NCI-H1694 treated with DMSO at 0.1 percent for 48 hours (cell line): ENCODE results near the gene SLC6A6.
A peak's percentile ranks its signal among the peaks of the same experiment; 100 is the strongest.

Experiments
- DNase-seq: peaks from one replicate; lab custom pipeline; 2025; lab: John Stamatoyannopoulos, UW

The SLC6A6 gene

DNA sequence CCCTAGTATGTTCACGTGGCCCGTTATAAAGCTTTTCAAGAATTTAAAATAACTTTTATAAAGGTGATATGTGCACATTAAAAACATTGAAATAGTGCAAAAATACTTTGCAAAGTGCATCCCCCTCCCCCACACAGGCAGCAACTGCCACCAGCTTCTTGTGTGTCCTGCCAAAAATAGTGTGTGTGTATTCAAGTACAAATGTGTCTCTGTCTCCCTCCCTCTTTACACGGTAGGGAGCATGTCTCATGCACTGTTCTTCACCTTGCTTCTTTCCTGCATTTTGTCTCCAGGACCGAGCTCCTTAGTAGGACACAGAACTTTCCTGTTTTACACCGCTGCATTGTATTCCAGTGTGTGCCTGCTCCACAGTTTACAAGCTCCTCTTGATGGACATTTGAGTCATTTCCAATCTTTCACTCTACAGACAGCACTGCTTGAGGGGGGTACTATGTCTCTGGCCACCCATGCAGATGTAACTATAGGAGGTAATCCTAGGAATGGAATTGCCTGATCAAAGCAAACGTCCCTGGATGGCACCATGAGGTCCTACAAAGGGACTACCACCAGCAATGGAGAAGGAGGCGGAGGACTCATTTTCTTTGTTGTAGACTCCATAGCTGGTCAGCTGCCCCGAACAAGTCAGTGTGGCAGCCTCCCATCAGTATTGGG lies 52.4 kb downstream of the SLC6A6 start:
- no peak for DNase-seq

DNA sequence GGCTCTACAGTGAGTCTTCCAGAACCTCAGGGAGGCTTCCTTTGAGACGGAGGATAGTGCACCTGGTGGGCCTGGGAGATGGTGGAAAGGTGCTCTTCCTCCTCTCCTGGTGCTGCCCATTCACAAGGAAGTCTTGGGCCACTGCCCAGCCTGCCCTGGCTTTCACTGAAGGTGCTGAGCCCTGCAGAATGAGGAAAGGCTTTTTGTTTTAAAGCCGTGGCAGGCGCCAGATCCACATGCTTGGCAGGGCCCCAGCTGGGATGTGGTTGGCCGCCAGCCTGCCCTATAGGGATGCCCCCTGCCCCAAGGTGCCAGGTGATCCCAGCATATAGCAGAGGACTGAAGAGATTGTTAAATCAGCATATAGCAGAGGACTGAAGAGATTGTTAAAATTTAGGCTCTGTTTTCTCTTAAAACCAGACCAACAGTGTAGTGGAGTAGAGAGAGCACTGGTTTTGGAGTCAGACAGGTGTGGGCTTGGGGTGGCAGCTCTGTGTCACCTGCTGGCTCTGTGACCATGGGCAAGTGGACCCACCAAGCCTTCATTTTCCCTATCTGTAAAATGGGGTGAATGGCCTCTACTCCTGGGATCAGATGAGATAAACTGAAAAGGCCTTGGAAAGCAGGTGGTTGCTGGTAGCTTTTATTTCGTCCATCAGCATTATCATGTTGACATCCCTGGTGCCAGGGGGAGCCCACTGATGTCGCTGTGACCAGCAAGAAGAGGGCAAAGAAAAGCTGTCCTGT lies 53.3 kb downstream of the SLC6A6 start:
- no peak for DNase-seq

DNA sequence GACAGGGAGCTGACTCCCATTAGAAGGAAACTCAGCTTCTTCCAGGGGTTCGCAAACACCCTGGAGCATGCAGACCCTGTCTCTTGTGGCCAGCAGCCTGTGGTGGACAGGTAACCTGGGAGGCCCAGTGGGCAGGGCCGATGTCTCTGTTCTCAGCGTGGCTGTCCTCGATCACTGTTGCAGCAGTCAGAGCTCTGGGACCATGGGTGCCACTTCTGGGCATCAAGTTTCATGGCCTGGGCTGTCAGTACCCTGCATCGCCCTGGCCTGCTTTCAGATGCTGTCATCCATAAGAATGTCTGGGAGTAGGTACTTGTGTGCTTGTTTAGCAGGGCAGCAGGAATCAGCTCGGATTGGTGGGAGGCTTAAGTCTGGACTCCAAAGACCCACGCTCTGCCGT lies 54.4 kb downstream of the SLC6A6 start:
- no peak for DNase-seq

DNA sequence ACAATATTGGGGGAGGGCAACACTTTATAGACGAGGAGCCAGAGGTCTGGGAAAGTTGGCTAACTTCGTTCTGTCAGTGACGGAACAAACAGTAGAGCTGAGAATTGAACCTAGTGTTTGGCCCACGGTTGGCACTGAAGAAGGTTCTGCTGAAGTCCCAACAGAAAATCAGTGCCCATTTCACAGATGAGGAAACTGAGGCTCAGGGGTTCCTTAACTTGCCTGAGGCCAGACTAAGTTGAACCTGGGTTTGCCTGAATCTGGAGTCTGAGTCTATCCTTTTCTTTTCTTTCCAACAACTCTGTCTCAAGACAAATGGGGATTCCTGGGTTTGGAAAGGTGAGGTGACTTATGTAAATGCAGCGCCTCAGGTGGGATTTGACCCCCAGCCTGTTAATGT lies 55.1 kb downstream of the SLC6A6 start:
- no peak for DNase-seq

DNA sequence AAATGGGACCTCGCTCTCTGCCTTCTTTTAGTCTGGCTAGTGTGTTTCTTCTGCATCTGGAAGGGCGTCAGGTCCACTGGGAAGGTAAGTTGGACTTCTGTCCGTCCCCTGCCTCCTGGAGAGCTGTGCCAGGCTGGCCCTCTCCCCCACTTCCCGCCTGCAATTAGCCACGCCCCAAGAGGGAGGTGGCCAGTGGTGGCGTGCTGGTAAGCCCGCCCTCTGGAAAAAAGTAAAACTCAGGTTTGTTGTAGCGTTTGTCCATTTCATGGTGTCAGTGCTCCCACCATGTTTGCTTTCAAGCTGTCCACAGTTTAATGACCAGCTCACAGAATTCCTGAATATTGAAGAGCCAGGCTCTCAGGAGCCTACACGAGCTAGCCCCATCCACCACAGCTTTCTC lies 55.6 kb downstream of the SLC6A6 start:
- DNase-seq, result no peak

DNA sequence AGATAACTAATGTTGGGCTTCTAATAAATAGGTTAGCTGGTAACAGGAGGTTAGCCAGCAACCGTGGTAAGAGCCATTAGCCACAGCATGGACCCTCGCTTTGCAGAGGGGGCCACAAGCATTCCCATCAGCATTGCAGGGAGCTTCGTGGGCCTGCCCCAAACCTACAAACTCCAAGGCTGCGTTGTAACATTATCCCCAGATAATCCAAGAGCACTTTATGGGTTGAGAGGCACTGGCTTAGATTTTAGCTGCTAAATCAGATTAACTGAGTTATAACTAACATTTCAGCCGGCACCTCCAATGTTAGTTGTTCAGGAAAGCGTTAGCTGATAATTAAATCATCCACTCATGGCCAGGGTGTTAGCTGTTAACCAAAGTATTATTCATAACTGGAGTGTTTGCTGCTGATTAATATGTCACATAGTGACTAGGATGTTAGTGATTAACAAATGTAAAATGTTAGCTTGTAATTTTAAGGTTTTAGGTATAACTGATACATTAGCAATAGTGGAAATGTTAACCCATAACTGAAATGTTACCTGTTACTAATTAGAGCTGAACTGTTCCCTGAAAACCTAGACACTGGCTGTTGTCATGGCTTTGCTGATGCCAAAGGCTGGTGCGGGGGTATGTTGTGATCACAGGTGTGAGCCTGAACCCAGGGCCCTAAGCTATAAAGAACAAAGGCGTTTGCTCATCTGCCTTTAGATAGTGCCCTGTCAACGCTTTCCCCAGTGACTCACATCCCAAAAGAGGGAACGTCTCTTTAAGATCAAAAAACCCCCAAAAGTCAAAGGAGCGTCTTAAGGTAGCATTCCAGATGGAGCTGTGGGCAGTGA lies 56.2 kb downstream of the SLC6A6 start:
- DNase-seq, result no peak

DNA sequence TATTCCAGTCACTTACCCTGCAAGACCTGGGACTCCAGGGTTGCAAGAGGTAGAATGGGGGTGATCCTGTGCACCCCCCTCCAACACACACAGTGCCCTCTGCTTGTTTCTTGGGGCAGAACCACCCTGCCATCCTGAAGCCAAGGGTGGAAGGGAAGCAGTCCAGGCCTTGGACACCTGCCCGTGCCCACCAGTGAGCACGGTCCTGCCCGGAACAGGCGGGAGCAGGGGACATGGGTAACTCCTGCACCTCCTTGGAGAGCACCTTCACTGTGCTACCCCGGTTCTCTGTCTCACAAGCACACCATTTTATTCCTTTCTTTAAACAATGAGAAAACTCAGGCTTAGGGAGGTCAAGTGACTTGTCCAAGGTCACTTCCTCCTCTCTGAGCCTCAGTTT lies 57.0 kb downstream of the SLC6A6 start:
- no peak for DNase-seq

DNA sequence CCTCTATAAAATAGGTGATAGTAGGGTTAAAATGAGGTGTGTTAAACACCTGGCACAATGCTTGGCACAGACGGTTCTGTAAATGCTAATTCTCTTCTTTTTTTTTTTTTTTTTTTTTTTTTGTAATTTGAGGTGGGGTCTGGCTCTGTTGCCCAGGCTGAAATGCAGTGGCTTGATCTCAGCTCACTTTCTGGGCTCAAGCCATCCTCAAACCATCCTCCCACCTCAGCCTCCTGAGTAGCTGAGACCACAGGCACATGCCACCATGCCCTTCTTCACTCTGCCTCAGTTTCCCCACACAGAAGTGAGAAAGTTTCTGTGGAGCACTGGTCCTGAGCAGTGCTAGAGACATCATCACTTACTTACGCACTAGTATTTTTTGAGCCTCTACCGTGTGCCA lies 57.4 kb downstream of the SLC6A6 start:
- DNase-seq, result no peak

DNA sequence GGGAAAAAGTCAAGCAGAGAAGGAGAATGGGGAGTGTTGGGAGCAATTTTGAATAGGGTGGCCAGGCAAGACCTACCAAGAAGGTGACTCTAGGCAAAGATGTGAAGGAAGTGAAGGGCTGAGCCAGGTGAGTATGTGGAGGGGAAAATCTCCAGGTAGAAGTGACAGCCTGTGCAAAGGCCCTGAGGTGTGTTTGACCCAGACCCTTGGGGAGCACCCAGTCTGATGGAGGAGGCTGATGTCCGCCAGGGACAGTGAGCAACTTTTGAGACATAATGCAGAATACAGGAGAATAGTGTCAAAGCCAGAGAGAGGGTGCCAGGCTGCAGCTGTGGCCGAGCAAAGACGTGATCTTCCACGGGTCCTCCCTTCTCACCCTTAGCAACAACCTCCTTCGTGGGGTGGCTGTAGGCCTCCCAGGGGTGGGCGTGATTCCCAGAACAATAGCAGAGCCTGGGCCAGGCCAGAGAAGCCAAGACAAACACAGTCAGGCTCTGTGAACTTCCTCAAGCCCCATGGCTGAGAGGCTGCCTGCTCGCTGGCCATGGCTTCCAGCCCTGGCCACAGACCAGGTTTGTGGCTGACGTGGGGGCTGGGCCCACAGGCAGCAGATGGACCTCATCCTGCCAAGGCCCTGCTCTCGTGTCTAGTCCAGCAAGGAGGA lies 58.1 kb downstream of the SLC6A6 start:
- no peak for DNase-seq

DNA sequence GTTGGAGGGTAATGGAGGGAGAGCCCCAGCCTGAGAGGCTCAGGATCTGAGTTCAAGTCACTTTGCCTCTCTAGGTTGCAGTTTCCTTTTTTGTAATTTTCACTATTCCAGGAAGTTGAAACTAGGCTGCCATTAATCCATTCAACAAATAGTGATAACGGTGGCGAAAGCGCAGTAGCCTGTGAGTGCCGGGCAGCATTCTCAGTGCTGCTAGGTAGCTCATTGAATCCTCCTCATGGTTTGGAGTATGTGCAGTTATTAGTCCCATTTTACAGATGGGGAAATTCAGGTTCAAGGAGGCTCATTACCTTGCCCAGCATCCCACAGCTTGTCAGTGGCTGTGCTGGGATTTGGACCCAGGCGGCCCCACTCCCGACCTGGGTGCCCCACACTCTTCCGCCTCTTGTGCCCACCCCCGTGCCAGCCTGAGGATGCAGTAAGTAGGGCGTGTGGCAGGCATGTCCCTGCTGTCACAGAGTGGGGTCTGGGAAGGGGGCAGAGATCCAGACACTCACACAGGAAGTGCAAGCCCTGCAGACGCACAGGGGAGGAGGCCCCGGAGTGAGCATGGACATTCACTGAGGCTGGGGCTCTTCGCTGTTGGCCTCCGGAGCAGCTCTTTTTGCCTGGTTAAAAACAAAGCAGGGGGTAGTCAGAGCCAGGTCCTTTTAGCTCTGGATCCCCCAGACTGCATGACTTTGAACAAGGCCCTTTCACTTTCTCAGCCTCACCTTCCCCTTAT lies 58.8 kb downstream of the SLC6A6 start:
- DNase-seq, result no peak

DNA sequence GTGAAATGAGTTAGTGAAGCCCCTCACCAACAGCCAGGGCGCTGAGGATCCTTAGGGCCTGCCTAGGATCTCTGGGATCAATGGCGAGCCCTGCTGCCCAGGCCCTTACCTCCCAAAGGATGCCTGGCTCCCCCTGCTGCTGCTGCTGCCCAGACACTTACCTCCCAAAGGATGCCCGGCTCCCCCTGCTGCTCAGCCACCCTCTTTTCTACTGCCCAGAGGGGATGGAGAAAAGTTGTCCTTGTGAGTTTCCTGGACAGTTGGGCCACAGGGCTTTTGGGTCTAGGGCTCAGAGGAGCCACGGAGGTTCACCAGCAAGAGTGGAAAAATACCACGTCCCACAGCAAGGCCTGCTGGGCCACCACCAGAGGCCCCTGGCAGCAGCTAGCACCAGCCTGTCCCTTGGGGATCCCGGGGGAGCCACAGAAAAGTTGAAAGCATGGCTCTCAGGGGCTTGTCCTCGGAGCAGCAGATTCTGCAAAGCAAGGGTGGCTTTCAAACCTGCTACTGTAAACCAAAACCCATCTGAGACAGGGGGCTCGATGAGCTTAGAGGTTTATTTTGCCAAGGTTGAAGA lies 59.4 kb downstream of the SLC6A6 start:
- peak; percentile 9 for DNase-seq

DNA sequence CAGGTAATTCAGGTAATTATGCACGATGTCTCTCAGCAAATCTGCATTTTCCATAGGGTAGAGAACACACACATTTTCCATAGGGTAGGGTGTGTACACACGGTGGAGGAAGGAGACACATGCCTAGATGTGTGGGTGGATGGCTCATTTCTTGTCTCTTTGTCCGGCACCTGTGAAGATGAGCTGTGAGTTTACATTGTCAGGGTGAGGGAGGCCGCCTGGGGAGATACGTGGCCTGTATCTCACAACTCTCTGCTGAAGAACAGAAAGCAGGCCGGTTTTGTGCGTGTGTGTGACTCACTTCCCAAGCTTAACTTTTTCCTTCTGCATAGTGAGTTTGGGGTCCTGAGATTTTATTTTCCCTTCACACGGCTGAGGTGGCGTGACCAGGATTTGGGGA lies 60.3 kb downstream of the SLC6A6 start:
- DNase-seq, result no peak

DNA sequence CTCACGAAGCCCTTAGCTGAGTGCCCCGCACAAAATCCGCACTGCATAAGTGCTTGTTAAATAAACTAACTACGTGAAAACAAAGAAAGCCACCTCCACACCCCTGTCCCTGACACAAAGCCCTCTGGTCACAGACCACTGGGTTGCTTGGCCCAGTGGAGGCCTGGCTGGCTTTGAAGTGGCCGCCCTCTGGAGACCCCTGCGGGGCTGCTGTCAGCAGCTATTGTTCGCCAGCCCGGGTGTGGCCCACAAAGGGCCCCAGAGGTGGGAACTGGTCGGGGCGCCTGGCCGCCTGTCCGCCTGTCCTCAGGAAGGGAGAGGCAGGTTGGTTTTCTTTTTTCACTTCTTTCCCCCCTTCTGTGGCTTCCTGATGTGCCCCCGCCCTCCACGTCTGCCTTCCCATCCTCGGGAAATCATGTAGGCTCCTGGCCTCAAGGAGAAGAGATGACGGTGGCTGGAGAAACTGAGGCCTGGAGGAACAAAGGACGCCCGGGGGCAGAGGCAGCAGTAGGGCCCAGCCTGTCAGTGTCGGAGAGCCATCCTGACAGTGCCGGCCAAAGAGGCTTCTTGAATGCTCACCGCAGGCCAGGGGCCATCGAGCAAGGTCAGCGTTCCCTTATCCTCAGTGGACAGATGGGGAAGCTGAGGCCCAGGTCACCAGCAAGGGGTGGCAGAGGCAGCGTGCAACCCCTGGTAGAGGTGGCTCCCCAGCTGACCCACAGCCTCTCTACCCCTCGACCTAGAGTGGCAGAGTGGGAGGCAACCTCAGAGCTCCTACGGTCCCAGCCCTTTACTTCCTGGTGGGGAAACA lies 61.1 kb downstream of the SLC6A6 start:
- no peak for DNase-seq

DNA sequence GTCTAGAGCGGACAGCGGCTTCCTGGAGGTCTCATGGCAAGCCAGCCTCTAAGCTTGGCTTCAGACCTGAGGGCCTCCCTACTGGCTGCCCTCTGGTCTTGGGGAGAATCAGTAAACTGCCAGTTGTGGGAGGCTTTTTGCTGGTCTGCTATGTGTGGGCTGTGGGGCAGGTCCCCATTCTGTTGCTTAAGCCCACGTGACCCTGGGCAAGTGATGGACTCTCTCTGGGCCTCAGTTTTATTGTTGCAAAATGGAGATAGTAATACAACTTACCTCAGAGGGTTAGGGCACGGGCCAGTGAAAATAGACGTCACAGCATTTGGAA lies 61.7 kb downstream of the SLC6A6 start:
- no peak for DNase-seq

DNA sequence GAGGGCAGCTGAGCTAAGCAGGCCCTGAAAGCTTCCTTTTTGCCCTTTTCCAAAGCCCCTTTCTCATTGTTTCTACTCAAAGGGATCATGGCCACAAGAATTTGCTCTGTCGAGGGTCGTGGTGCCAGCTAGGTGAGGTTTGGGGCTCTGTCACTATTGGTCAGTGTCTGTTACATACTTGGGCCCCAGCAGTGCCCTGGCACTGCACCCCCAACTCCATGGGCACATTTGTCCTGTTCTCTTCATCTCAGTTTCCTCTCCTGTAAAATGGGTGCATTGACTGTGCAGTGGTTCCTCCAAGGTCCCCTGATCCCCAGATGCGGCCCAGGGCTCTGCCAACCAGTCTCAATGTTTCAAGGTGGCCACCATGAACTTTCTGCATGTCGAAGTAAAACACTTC lies 62.1 kb downstream of the SLC6A6 start:
- no peak for DNase-seq

DNA sequence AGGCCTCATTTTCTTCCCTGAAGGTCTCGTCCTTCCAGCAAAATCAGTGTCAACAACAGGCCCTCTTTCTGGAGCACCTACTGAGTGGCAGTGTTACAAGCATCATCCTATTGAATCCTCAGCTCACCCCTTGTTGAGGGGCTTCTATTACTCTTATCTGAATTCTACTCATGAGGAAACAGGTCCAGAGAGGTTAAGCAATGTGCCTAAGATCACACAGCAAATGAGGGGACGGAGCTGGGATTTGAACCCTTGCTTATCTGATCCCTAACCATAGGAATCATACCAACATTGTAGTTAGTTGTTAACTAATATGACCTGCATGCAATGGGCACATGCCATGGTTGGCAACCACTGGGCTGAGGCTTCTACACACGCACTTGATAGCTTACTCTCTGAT lies 63.0 kb downstream of the SLC6A6 start:
- no peak for DNase-seq

DNA sequence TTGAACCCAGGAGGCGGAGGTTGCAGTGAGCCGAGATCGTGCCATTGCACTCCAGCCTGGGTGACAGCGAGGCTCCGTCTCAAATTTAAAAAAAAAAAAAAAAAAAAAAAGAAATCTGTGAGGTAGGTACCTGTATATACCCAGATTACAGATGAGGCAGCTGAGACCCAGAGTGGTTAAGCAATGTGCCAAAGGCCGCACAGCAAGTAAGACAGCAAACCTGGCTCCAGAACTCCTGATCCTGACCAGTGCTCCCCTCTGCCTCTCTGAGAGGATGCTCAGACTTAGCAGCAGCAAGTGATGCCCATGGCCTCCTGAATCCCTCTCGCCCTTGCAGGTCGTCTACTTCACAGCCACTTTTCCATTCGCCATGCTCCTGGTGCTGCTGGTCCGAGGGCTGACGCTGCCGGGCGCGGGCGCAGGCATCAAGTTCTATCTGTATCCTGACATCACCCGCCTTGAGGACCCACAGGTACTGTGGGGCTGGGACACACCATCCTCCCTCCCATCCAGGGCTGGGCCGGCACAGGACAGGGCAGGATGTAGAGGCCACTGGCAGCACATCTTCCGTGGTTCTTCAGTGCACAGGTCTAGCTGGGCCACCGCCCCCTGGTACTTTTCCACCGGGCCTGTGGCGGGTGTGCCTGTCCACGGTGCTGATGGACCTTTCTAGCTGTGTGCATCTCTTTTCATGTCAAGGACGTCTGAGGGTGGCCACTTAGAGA lies 63.9 kb downstream of the SLC6A6 start:
- DNase-seq, result no peak

DNA sequence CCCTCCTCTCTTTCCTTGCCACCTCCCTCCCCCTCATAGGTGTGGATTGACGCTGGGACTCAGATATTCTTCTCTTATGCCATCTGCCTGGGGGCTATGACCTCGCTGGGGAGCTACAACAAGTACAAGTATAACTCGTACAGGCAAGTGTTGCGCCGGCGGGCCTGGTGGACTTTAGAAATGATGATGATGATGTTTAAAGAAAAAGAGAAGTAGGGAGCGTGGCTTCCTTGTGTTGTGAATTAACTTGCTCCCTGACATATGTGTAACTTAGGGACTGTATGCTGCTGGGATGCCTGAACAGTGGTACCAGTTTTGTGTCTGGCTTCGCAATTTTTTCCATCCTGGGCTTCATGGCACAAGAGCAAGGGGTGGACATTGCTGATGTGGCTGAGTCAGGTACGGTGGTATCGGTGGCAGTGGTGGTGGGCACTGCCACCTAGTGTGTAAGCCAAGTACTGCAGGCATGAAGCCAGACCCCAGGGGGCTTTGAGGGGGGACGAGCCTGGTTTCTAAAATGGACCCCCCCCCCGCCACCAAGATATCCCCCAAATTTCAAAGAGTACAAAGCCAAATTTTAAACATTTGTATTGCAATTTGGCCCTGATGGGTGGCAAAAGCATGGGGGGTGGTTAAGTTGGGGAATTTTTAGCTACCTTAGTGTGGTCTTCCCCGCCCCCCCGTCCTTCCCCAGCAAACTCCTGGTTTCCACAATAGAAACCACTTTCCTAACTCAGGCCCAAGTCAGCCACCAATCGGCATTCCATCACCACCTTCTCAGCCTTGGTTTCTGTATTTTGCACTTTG lies 65.6 kb downstream of the SLC6A6 start:
- DNase-seq, result no peak

DNA sequence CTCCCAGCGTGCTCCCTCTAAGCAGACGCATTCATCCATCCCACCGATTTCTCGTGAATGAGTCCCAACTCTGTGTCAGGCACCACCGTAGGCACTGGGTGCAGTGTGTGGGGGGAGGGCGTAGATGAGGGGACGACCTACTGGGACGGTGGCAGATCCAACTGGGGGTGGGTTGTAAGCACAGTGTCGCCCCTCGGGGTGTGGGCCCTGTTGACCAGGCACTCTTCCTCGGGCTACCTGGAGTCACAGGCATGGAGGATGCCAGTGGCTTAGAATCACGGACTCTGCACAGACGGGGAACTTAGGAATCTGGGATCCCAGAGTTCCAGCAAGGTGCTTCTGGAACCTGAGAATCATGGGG lies 66.2 kb downstream of the SLC6A6 start:
- DNase-seq, result no peak
